Activated CD4-positive, alpha-beta T cell treated with anti-CD3 and anti-CD28 coated beads, Interleukin-2, amount 10 ng/mL, durations not matched to agents 24 days and 14 days (primary cell): Measurements from ENCODE around the gene TEKT2. TPM values are rescaled to one million over a fixed set of nuclear protein-coding genes. Genes with fewer than 3 reads are reported as not detected.

Experiments used
- DNase-seq: peaks from one replicate; pipeline ENCODE4 v3.0.0; 2022
- H3K27ac Mint-ChIP-seq: one replicate; pipeline ENCODE4 v1.8.0; 2022; ENCODE audit warnings: mild to moderate bottlenecking, mixed read lengths
- H3K27me3 Mint-ChIP-seq: one replicate; pipeline ENCODE4 v1.8.0; 2022; ENCODE audit warnings: mixed read lengths
- H3K36me3 Mint-ChIP-seq: one replicate; pipeline ENCODE4 v1.8.0; 2022; ENCODE audit warnings: low read depth, mild to moderate bottlenecking, mixed read lengths
- H3K4me1 Mint-ChIP-seq: one replicate; pipeline ENCODE4 v1.8.0; 2021; ENCODE audit warnings: mixed read lengths
- H3K4me3 Mint-ChIP-seq: one replicate; pipeline ENCODE4 v1.8.0; 2022; ENCODE audit warnings: mild to moderate bottlenecking, moderate library complexity, mixed read lengths
- H3K9me3 Mint-ChIP-seq: one replicate; pipeline ENCODE4 v1.8.0; 2021; ENCODE audit warnings: mixed read lengths
- intact Hi-C: fragments of 100-400 bp; cut with micrococcal nuclease; formaldehyde crosslinking; loops from one replicate; pipeline ENCODE4 v1.15.1; 2023
- total RNA-seq: library from RNA; stranded (reverse); gene quantifications from 2 replicates; pipeline ENCODE4 v1.2.3, GENCODE V29; 2022

TEKT2 gene
- total RNA-seq, 1 donor from 2014 or later: not detected

DNA sequence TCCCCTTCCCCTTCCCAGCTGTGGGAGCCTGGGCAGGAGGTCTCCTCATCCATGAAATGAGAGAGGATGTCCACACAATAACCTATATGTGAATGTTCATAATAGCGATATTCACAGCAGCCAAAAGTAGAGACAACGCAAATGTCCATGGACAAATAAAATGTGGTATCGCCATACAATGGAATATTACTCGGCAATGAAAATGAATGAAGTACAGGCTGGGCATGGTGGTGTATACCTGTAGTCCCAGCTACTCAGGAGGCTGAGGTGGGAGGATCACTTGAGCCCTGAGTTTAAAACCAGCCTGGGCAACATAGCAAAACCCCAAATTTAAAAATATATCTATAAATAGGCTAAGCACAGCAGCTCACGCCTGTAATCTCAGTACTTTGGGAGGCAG, 17.7 kb downstream of the TEKT2 start:
- Mint-ChIP-seq H3K4me3 (no peak overlapping the region), H3K4me1 (peaks cover 5% of the 10 kb centered on the region), H3K27ac (no peak overlapping the region), H3K9me3 (no peaks in the 10 kb centered on the region), H3K27me3 (no peaks in the 10 kb centered on the region), H3K36me3 (no peaks in the 10 kb centered on the region)
- no peak for DNase-seq
- intact Hi-C loops: no loop called here

DNA sequence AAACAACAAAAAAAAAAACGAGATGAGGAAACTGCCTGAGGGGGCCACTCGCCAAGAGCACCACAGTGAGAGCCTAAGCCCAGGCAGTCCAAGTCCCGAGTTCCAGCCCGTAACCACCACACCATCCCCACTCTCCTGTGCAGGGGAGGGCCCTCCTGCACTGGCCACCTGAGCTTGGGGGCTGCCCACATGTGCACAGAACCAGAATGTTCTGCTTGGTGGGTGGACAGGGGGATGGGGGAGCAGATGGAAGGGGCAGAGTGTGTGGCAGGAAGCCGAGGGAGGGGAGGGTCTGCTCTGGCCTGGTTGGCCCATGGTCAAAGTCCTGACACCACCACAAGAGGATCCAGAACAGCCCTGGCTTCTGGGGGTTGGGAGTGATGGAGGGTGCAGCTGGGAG, 22.4 kb downstream of the TEKT2 start:
- DNase-seq: no peak
- H3K4me3 Mint-ChIP-seq: no peak overlapping the region

DNA sequence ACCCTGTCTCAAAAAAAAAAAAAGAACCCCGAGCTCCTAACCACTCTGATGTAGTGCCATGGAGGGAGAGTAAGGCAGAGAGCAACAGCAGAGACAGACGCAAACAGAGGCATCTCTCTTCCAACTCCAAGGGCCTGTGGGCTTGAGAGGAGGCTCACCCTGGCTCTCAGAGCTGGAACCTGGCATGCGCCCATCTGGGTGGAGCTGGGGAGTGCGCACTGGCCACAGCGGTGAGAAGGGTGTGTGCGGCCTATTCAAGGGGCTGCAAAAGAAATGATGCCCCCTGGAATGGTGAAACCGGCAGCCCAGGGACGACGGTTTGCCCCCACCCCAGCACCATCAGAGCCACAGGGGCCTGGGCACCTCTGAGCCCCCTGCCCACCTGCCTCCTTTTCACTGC, 23.5 kb downstream of the TEKT2 start:
- H3K4me1 Mint-ChIP-seq: peaks cover 14% of the 10 kb centered on the region
- no peaks in the 10 kb centered on the region for H3K27me3 Mint-ChIP-seq
- H3K36me3 Mint-ChIP-seq: no peaks in the 10 kb centered on the region
- DNase-seq: no peak
- no peaks in the 10 kb centered on the region for H3K9me3 Mint-ChIP-seq
- H3K4me3 Mint-ChIP-seq: no peak overlapping the region
- intact Hi-C loops: no loop called here
- H3K27ac Mint-ChIP-seq: no peak overlapping the region

More for the DNA sequence above, 22.4 kb downstream of the TEKT2 start:
- Mint-ChIP-seq H3K27ac (no peak overlapping the region), H3K27me3 (no peaks in the 10 kb centered on the region), H3K4me1 (peaks cover 12% of the 10 kb centered on the region), H3K36me3 (no peaks in the 10 kb centered on the region), H3K9me3 (no peaks in the 10 kb centered on the region)
- intact Hi-C loops: no loop called here

DNA sequence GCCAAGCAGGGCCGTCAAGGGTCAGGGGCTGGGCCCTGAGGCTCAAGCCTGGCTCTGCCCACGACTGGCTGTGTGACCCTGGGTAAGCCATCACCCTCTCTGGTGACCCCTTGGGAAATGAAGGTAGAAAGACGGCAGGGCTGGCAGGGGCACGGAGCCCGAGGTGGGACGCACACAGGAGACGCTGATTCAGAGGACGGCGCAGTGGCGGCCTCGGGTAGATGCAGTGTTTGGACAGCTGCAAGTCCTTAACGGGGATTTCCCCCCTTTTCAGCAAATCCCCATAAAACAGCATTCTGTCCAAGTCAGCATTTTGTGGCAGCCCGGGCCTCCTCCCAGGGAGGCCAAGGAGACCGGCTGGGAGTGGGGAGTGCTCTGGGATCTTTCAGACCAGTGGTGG, 24.4 kb downstream of the TEKT2 start:
- intact Hi-C loops: no loop called here
- H3K27me3 Mint-ChIP-seq: no peaks in the 10 kb centered on the region
- H3K9me3 Mint-ChIP-seq: no peaks in the 10 kb centered on the region
- H3K4me1 Mint-ChIP-seq: peaks cover 14% of the 10 kb centered on the region
- no peak overlapping the region for H3K4me3 Mint-ChIP-seq
- H3K27ac Mint-ChIP-seq: no peak overlapping the region
- no peak for DNase-seq
- no peaks in the 10 kb centered on the region for H3K36me3 Mint-ChIP-seq

DNA sequence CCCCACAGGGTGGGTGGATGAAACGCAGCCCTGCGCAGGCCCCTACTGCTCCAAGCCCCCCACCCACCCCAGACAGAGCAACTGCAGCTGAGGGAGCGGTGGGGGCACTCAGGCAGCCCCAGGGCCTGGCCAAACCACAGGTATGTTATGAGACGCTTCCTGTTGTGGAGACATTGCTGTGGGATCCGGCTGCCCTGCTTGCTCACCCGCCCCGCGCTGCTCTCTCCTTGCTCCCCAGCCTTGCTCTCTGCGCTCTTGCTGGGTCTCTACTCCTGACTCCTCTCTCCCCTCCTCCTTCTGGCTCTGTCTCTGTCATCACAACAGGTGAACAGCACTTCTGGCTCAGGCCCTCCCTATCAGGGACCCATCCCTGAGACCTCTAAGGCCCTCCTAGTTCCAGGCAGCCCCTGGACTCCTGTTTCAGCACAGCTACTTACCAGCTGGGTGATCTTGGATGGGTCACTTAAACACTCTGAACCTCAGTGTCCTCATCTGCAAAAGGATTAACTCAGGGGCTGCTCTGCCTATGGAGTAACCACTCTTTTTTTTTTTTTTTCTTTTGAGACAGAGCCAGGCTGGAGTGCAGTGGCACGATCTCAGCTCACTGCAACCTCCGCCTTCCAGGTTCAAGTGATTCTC, 25.3 kb downstream of the TEKT2 start:
- Mint-ChIP-seq H3K9me3 (no peaks in the 10 kb centered on the region), H3K27ac (peak overlapping the region; percentile 74), H3K4me1 (peaks cover 14% of the 10 kb centered on the region), H3K36me3 (no peaks in the 10 kb centered on the region), H3K27me3 (no peaks in the 10 kb centered on the region), H3K4me3 (no peak overlapping the region)
- peak; percentile 82 for DNase-seq
- intact Hi-C loops: no loop called here

DNA sequence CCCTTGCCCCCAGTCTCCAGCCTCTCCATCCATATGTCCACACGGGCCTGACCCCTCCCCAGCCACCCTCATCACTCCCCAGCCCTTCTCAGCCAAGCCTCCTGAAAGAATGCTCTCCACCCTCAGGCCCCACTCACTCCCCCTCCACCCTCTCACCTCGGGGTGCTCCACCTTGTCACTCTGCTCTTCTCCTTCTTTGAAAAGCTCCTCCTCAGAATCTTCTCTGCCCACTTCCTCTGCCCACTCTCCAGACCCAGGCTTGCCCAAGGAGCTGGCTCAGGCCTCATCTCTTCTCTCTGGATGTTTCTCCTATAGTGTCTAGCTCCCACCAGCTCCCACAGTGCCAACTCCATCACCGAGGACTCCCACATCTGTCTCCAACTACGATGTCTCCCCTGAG, 27.3 kb downstream of the TEKT2 start:
- peaks cover 14% of the 10 kb centered on the region for H3K4me1 Mint-ChIP-seq
- no peaks in the 10 kb centered on the region for H3K27me3 Mint-ChIP-seq
- intact Hi-C loops: no loop called here
- H3K27ac Mint-ChIP-seq: no peak overlapping the region
- H3K9me3 Mint-ChIP-seq: no peaks in the 10 kb centered on the region
- no peak for DNase-seq
- H3K36me3 Mint-ChIP-seq: no peaks in the 10 kb centered on the region
- no peak overlapping the region for H3K4me3 Mint-ChIP-seq

DNA sequence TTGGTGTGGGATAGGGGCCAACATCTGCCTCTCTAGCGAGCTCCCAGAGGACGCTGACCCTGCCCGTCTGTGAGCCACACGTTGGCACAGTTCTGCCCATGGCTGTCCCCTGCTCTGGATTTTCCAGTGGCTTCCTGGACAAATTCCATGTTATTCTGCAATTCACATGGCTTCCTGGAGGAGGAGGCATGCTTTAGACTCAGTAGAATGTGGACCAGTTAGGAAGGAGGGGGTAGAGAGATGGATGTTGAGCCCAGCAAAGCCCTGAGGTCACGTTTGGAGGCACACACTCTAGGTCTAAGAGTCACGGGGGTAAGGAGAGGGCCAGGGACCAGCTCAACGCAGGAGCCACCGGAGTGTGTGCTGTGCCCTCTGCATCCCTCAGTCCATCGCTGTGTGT, 28.9 kb downstream of the TEKT2 start:
- intact Hi-C loops: no loop called here
- H3K27me3 Mint-ChIP-seq: no peaks in the 10 kb centered on the region
- DNase-seq: no peak
- no peaks in the 10 kb centered on the region for H3K36me3 Mint-ChIP-seq
- H3K9me3 Mint-ChIP-seq: no peaks in the 10 kb centered on the region
- H3K27ac Mint-ChIP-seq: no peak overlapping the region
- H3K4me1 Mint-ChIP-seq: peaks cover 14% of the 10 kb centered on the region
- no peak overlapping the region for H3K4me3 Mint-ChIP-seq

DNA sequence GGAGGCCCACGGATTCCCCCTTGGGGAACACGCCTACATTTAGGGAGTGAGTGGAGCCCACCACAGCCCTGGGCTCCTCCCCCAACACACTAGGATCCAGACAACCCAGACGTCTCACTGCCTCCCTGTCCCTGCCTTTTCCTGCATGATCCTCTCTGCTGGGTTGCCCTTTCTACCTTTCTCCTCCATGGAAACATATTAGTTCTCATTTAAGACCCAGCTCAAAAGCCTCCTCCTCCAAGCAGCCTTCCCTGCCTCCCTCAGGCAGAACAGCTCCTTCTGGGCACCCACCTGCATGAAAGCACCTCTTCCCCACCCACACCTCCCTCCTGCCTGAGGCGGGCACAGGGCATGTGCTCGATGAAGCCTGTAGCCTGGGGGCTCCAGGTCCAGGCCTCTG, 30.5 kb downstream of the TEKT2 start:
- Mint-ChIP-seq H3K4me1 (peaks cover 7% of the 10 kb centered on the region), H3K4me3 (no peak overlapping the region), H3K9me3 (no peaks in the 10 kb centered on the region), H3K27me3 (peaks cover 2% of the 10 kb centered on the region), H3K36me3 (no peaks in the 10 kb centered on the region), H3K27ac (no peak overlapping the region)
- intact Hi-C loops: no loop called here
- no peak for DNase-seq

DNA sequence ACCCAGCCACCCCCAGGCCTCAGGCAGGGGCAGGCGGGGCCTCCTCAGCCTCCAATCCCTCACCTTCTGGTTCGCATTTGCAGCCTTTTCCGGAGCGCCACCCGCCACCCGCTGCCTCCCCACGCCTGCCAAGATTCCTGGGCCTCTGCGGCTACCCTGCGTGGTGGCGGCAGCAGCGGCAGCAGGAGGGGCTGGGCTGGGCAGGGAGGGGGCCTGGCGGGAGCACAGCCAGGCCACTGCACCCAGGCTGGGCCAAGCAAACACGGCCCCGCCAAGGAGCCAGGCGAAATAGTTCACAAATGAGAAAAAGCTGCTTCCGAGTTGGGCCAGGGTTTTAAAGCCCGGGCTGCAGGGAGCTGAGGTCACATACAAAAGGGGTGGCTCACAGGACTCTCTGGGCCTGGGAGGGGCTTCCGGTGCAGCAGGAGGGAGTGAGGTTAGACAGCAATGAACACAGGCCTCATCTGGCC, 31.3 kb downstream of the TEKT2 start:
- no peaks in the 10 kb centered on the region for H3K36me3 Mint-ChIP-seq
- intact Hi-C loops: no loop called here
- peaks cover 7% of the 10 kb centered on the region for H3K4me1 Mint-ChIP-seq
- H3K4me3 Mint-ChIP-seq: no peak overlapping the region
- DNase-seq: no peak
- H3K27ac Mint-ChIP-seq: no peak overlapping the region
- no peaks in the 10 kb centered on the region for H3K9me3 Mint-ChIP-seq
- peaks cover 4% of the 10 kb centered on the region for H3K27me3 Mint-ChIP-seq

DNA sequence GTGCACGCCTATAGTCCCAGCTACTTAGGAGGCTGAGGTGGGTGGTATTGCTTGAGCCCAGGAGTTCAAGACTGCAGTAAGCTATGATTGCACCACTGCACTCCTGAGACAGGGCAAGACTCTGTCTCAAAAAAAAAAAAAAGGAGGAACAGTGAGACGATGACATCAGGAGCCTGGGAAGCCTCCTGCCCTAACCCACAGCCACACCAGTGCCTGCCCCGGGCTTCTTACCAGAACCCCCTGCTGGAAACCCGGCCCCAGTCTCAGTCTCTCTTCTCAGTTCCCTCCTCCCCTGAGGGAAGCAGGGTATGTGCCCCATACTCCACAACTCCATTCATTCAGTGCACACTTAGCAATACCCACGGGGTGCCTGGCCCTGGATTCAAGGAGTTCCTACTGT, 32.0 kb downstream of the TEKT2 start:
- Mint-ChIP-seq H3K27ac (no peak overlapping the region), H3K36me3 (no peaks in the 10 kb centered on the region), H3K27me3 (peaks cover 4% of the 10 kb centered on the region), H3K4me3 (no peak overlapping the region), H3K4me1 (peaks cover 6% of the 10 kb centered on the region), H3K9me3 (no peaks in the 10 kb centered on the region)
- intact Hi-C loops: no loop called here
- DNase-seq: no peak

DNA sequence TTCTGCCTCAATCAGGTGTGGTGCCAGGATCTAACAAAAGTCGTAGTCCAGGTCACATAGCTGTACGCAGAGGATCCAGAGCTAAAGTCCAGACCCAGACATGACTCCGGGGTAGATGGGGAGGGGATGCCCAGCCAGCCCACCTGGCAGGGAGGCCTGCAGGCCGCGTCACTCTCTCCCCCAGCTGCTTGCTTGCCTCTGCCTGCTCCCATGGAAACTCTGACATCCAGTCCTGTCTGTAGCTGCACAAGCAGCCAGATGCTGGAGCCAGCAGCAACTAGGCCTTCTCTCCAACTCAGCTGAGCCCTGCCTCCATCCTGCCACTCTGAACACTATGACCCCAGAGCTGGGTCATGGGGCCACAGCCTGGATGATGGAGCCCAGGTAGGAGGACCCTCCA, 33.0 kb downstream of the TEKT2 start:
- Mint-ChIP-seq H3K27ac (no peak overlapping the region), H3K36me3 (no peaks in the 10 kb centered on the region), H3K4me1 (no peaks in the 10 kb centered on the region), H3K9me3 (no peaks in the 10 kb centered on the region), H3K4me3 (no peak overlapping the region), H3K27me3 (peaks cover 7% of the 10 kb centered on the region)
- no peak for DNase-seq
- intact Hi-C loops: no loop called here

DNA sequence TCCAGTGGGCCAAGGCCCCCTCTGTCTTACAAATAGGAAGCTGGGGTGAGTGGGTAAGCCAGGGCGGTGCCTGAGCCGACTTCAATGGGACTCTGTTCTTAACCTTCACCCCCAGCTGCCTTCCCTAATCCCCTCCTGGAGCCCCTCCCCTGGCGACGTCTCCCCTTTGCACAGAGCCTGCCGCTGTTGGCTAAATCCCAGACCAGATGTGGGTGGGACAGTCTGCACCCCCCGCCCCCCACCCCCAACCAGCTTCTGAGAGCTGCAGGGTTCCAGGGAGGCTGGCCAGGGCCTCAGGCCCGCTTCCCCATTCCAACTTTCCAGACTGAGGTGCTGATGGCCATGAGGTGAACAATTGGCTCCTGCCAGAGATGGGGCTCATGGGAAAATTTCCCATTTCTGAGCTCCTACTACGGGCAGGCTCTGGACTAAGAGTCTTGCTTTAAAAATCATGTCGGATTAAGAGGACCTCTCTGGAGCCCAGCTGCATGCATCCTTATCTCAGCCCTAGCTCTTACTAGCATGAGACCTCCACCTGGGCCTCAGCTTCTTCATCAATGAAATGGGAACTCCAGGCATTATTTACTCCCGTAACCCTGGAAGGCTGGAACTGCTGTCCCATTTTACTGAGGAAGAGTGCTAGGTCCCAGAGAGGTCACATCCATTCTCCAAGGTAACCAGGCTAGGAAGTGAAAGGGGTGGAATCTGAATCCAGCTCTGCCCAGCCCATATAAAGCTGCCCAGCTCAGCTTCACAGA, 34.7 kb downstream of the TEKT2 start:
- Mint-ChIP-seq H3K36me3 (no peaks in the 10 kb centered on the region), H3K4me3 (no peak overlapping the region), H3K9me3 (no peaks in the 10 kb centered on the region), H3K27ac (no peak overlapping the region), H3K4me1 (peaks cover 4% of the 10 kb centered on the region), H3K27me3 (peaks cover 24% of the 10 kb centered on the region)
- intact Hi-C loops: no loop called here
- no peak for DNase-seq

DNA sequence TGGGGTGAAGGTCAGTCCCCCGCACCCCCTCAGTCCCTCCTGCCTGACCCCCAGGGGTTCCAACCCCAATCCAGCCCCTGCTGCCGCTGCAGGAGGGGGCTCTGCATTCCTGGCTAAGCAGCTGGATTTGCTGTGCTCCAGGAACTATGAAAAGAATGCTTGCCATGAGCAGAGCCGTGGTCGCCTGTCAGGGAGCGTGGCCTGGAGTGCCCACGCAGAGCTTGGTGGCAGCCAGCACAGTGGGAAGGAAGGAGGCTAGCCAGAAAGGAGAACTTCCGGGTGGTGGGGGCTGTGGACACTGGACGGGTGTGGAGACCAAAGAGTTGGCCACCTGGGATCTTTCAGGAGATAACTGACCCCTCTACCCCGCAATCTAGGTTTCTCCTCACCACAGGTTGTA, 35.6 kb downstream of the TEKT2 start:
- peaks cover 6% of the 10 kb centered on the region for H3K4me1 Mint-ChIP-seq
- intact Hi-C loops: no loop called here
- no peaks in the 10 kb centered on the region for H3K9me3 Mint-ChIP-seq
- no peak overlapping the region for H3K4me3 Mint-ChIP-seq
- no peak for DNase-seq
- no peaks in the 10 kb centered on the region for H3K36me3 Mint-ChIP-seq
- H3K27me3 Mint-ChIP-seq: peaks cover 32% of the 10 kb centered on the region
- no peak overlapping the region for H3K27ac Mint-ChIP-seq

DNA sequence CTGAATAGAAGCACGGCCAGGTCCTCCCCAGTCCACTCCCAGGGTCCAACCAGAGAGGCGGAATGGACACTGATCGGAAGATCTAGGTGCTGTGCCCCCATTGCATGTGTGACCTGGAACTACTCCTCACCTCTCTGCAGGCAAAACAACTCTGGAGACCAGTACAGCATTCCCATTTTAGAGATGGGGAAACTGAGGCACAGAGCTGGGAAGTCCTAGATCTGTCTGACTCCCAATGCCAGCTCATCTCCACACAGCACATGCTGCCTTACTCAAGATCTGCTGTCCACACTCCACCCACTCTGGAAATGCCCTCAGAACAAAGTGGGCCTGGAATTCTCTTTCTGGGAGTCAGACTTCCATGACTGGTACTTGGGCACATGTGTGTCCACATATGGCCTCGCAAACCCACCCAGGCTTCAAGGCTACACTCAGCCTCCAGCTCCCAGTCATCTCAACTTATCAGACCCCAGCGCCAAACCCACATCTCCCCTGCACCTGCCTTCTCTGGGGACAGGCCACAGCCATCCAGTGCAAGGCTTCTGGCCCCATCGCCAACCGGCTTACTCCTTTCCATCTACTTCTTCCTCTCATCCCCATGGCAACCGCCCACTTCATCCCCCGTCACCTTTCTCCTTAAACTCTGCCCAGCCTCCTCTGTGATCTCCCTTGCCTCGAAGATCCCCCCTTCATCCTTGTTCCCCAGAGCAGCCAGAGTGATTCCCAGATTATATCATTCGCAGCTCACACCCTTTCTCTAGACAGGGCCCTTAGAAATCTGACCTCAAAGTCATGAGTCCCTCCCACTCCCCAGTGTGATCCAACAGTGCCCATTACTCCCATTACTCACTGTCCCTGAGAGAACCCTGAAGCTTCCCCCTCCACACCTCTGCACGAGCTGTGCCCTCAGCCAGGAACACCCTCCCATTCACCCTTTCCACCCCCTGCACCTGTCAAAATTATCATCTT, 38.5 kb downstream of the TEKT2 start:
- Mint-ChIP-seq H3K9me3 (no peaks in the 10 kb centered on the region), H3K36me3 (no peaks in the 10 kb centered on the region), H3K4me1 (peaks cover 17% of the 10 kb centered on the region), H3K27ac (no peak overlapping the region), H3K4me3 (no peak overlapping the region), H3K27me3 (peaks cover 46% of the 10 kb centered on the region)
- DNase-seq: no peak
- intact Hi-C loops: no loop called here
